Karpas-422 (cell line): ENCODE data around the gene GALNT13. TPM values are rescaled to one million over a fixed set of nuclear protein-coding genes. Genes with fewer than 3 reads are reported as not detected.

Source experiments
- DNase-seq: peaks from one replicate; pipeline ENCODE4 v3.0.0-alpha.2; 2015
- H2AFZ ChIP-seq: fragments of 200-600 bp; sonication (generic); 2 replicates; pipeline ENCODE4 v1.6.1; 2014; ENCODE audit warnings: antibody characterized with exemption, low read length, mixed read lengths
- H3K27ac ChIP-seq: fragments of 200-600 bp; sonication (generic); 2 replicates; pipeline ENCODE4 v1.5.1; 2014; ENCODE audit warnings: mild to moderate bottlenecking, low read length, moderate library complexity
- H3K27me3 ChIP-seq: fragments of 200-600 bp; sonication (generic); 2 replicates; pipeline ENCODE4 v1.6.1; 2014; ENCODE audit warnings: low read length, mixed read lengths
- H3K36me3 ChIP-seq: fragments of 200-600 bp; sonication (generic); 2 replicates; pipeline ENCODE4 v1.6.1; 2014; ENCODE audit warnings: low read length, mixed read lengths; ENCODE audit not compliant: insufficient read depth
- H3K4me1 ChIP-seq: fragments of 200-600 bp; sonication (generic); 2 replicates; pipeline ENCODE4 v1.6.1; 2014; ENCODE audit warnings: mild to moderate bottlenecking, low read length, mixed read lengths
- H3K4me2 ChIP-seq: fragments of 200-600 bp; sonication (generic); 2 replicates; pipeline ENCODE4 v1.6.1; 2014; ENCODE audit warnings: low read length, low read depth, mild to moderate bottlenecking; ENCODE audit not compliant: poor library complexity, severe bottlenecking
- H3K4me3 ChIP-seq: fragments of 200-600 bp; sonication (generic); 2 replicates; pipeline ENCODE4 v1.5.1; 2014; ENCODE audit warnings: mild to moderate bottlenecking, antibody characterized with exemption, low read length, mixed read lengths
- H3K79me2 ChIP-seq: fragments of 200-600 bp; sonication (generic); 2 replicates; pipeline ENCODE4 v1.6.1; 2014; ENCODE audit warnings: mild to moderate bottlenecking, low read length, mixed read lengths
- H3K9ac ChIP-seq: fragments of 200-600 bp; sonication (generic); 2 replicates; pipeline ENCODE4 v1.6.0; 2014; ENCODE audit warnings: low read length
- H3K9me2 ChIP-seq: fragments of 200-600 bp; sonication (generic), shearing (Covaris generic); replicated peaks from 2 replicates; pipeline ENCODE4 v1.6.0; 2014; ENCODE audit warnings: mild to moderate bottlenecking, low read length, moderate library complexity; ENCODE audit not compliant: insufficient read depth
- H3K9me3 ChIP-seq: fragments of 300-700, 200-600 bp; sonication (generic); 2 replicates; pipeline ENCODE4 v1.6.1; 2014; ENCODE audit warnings: low read length, mixed read lengths
- H4K20me1 ChIP-seq: fragments of 200-600 bp; sonication (generic); 2 replicates; pipeline ENCODE4 v1.6.1; 2014; ENCODE audit warnings: mild to moderate bottlenecking, antibody characterized with exemption, low read length, low read depth; ENCODE audit not compliant: insufficient read depth
- total RNA-seq: library from RNA; depleted of rRNA; stranded (reverse); fragments of >200 nt; shearing (Covaris generic); gene quantifications from 2 replicates; pipeline ENCODE4 v1.2.3, GENCODE V29; 2014; ENCODE audit warnings: low replicate concordance

GALNT13 gene
- total RNA-seq, 1 experiment from 2014 or later: not detected

DNA sequence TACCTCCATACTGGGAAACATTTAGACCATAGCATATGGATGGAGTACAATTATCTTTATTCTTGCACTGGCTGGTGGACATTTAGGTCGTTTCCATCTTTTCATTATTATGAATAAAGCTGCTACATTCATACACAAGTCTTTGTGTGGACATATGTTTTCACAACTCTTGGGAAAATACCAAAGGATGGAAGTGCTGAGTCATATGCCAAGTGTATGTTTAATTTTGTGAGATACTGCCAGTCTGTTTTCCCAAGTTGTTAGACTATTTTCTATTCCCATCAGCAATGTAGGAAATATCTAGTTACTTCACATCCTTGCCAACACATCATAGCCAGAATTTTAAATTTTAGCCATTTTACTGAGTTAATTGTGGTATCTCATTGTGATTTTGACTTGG, 91.5 kb downstream of the GALNT13 start:
- Histone ChIP-seq H3K4me1 (no peaks in the 10 kb centered on the region), H2AFZ (no peak overlapping the region), H3K9me3 (peaks cover 4% of the 10 kb centered on the region), H3K27ac (no peak overlapping the region), H3K9ac (no peak overlapping the region), H3K9me2 (0 out of 2 replicates have a peak, but pooled peaks cover 4% of the 10 kb centered on the region), H4K20me1 (no peaks in the 10 kb centered on the region), H3K36me3 (no peaks in the 10 kb centered on the region), H3K27me3 (no peaks in the 10 kb centered on the region), H3K4me3 (no peak overlapping the region), H3K4me2 (no peak overlapping the region), H3K79me2 (no peaks in the 10 kb centered on the region)
- DNase-seq: no peak

DNA sequence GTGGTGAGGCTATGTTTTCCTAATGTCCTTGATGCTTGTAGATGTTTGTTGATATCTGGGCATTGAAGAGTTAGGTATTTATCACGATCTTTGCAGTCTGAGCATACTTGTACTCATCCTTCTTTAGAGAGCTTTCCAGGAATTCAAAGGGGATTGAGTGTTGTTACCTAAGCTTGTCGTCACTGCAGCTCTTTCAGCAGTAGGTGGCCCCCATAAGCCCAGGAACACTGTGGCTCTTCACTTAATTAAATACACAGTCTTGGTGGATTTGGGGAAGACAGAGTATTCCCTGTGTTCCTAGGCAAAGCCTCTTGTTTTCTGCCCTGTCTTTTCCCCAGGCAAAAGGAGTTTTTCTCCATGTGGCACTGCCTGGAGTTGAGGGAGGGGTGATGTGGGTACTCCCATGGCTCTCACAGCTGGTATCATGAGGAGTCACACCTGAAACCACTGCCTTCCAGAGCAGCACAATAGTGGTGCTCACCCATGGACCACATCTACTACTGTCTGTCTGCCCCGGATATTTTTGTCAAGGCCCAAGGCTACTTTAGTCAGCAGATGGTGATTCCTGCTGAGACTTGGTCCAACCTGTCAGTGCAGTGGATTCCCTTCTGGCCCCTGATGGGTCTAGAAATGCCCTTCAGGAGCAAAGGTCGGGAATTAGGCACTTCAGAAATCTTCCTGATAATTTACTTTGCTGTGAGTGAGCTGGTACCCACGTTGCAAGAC, 95.7 kb downstream of the GALNT13 start:
- no peak for DNase-seq
- no peaks in the 10 kb centered on the region for H3K79me2 ChIP-seq
- no peak overlapping the region for H3K4me3 ChIP-seq
- H3K9me2 ChIP-seq: 0 out of 2 replicates have a peak, but pooled peaks cover 4% of the 10 kb centered on the region
- H3K9ac ChIP-seq: no peak overlapping the region
- H3K36me3 ChIP-seq: no peaks in the 10 kb centered on the region
- no peaks in the 10 kb centered on the region for H4K20me1 ChIP-seq
- no peaks in the 10 kb centered on the region for H3K4me1 ChIP-seq
- H3K4me2 ChIP-seq: no peak overlapping the region
- H3K9me3 ChIP-seq: no peaks in the 10 kb centered on the region; the same call in 1 of the 2 replicates
- no peaks in the 10 kb centered on the region for H3K27me3 ChIP-seq
- H3K27ac ChIP-seq: no peak overlapping the region
- H2AFZ ChIP-seq: no peak overlapping the region

DNA sequence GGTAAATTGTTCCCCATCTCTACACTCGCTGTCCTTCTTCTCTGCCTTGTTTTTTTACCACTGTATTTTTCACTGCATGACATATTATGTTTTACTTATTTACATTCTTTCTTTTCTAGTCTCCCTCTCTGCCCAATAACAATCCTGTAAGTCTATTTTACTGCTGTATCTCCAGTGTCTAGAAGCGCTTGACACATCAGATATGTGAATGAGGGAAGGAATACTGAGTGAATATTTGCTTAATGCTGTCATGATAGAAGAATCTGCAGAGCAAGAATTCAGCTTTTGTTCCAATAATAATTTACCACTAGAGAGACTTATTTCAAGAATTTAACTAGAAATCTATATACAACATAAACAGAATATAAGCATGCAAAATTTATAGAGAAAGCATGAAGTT, 99.5 kb downstream of the GALNT13 start:
- Histone ChIP-seq H3K79me2 (no peaks in the 10 kb centered on the region), H3K36me3 (no peaks in the 10 kb centered on the region), H3K4me3 (no peak overlapping the region), H3K4me1 (no peaks in the 10 kb centered on the region), H4K20me1 (no peaks in the 10 kb centered on the region), H2AFZ (no peak overlapping the region), H3K4me2 (no peak overlapping the region), H3K9me3 (peaks cover 4% of the 10 kb centered on the region), H3K9ac (no peak overlapping the region), H3K27ac (no peak overlapping the region), H3K27me3 (no peaks in the 10 kb centered on the region), H3K9me2 (no peaks in the 10 kb centered on the region)
- no peak for DNase-seq

GRCh38 chr2:153971855-153972254, 100.1 kb downstream of the GALNT13 start:
- no peak overlapping the region for H3K27ac ChIP-seq
- H3K4me3 ChIP-seq: no peak overlapping the region
- no peaks in the 10 kb centered on the region for H4K20me1 ChIP-seq
- no peak overlapping the region for H3K9ac ChIP-seq
- no peaks in the 10 kb centered on the region for H3K36me3 ChIP-seq
- no peaks in the 10 kb centered on the region for H3K79me2 ChIP-seq
- H3K9me2 ChIP-seq: no peaks in the 10 kb centered on the region
- peaks cover 4% of the 10 kb centered on the region for H3K9me3 ChIP-seq
- DNase-seq: no peak
- H3K27me3 ChIP-seq: no peaks in the 10 kb centered on the region
- H3K4me2 ChIP-seq: no peak overlapping the region
- no peak overlapping the region for H2AFZ ChIP-seq
- no peaks in the 10 kb centered on the region for H3K4me1 ChIP-seq

GRCh38 chr2:153972412-153972811, 100.7 kb downstream of the GALNT13 start:
- H3K79me2 ChIP-seq: no peaks in the 10 kb centered on the region
- no peaks in the 10 kb centered on the region for H3K27me3 ChIP-seq
- no peaks in the 10 kb centered on the region for H3K4me1 ChIP-seq
- H3K9me3 ChIP-seq: peaks cover 4% of the 10 kb centered on the region
- H3K4me2 ChIP-seq: no peak overlapping the region
- no peak overlapping the region for H2AFZ ChIP-seq
- no peaks in the 10 kb centered on the region for H3K9me2 ChIP-seq
- H3K4me3 ChIP-seq: no peak overlapping the region
- DNase-seq: no peak
- H3K27ac ChIP-seq: no peak overlapping the region
- H3K9ac ChIP-seq: no peak overlapping the region
- H4K20me1 ChIP-seq: no peaks in the 10 kb centered on the region
- no peaks in the 10 kb centered on the region for H3K36me3 ChIP-seq

DNA sequence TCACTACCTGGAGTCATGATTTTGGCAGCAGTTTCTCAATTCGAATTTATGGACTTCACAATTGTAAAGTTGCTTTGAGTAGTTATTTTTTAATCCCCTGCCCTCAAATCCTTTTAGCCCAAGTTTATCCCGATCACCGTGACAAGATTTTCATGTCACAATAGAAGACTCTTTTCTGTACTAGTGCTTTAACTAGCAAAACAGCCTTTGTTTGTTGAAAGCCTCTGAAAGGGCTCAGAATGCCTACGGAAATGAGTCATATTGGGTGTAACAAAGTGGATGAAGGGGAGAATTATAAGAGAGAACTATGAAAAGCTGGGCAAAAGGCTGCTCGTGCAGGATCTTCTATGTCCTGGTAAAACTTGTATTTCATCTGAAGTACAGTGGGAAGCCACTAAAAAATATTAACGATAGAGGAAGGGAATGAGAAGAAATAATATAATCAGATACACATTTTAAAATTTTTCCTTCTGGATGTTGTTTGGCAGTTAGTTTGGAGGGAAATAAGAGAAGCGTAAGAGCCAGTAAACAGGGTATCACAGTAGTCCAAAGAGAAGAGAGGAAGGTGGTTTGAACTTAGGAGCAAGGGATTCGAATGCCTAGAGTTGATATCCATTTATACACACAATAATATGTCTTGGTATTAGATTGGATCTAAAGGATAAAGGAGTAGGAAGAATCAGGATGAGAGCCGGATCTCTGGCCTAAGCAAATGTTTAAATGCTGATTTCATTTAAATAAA, 114.9 kb downstream of the GALNT13 start:
- Histone ChIP-seq H3K27ac (no peak overlapping the region), H3K4me2 (no peak overlapping the region), H3K9me3 (peaks cover 5% of the 10 kb centered on the region; the same call in 1 of the 2 replicates), H4K20me1 (no peaks in the 10 kb centered on the region), H3K27me3 (no peaks in the 10 kb centered on the region), H3K9me2 (no peaks in the 10 kb centered on the region), H3K4me3 (no peak overlapping the region), H3K9ac (no peak overlapping the region), H3K36me3 (no peaks in the 10 kb centered on the region), H3K79me2 (no peaks in the 10 kb centered on the region), H3K4me1 (no peaks in the 10 kb centered on the region), H2AFZ (no peak overlapping the region)
- no peak for DNase-seq

GRCh38 chr2:153990771-153991170, 119.0 kb downstream of the GALNT13 start:
- H3K9me2 ChIP-seq: no peaks in the 10 kb centered on the region
- H3K27me3 ChIP-seq: no peaks in the 10 kb centered on the region
- DNase-seq: no peak
- no peak overlapping the region for H3K9ac ChIP-seq
- no peak overlapping the region for H3K4me2 ChIP-seq
- peaks cover 3% of the 10 kb centered on the region for H3K9me3 ChIP-seq
- H3K4me3 ChIP-seq: no peak overlapping the region
- no peaks in the 10 kb centered on the region for H4K20me1 ChIP-seq
- no peaks in the 10 kb centered on the region for H3K4me1 ChIP-seq
- no peak overlapping the region for H2AFZ ChIP-seq
- no peaks in the 10 kb centered on the region for H3K36me3 ChIP-seq
- H3K27ac ChIP-seq: no peak overlapping the region
- H3K79me2 ChIP-seq: no peaks in the 10 kb centered on the region

GRCh38 chr2:154013514-154013913, 141.8 kb downstream of the GALNT13 start:
- H3K27me3 ChIP-seq: no peaks in the 10 kb centered on the region
- no peaks in the 10 kb centered on the region; the same call in 1 of the 2 replicates for H3K9me2 ChIP-seq
- H2AFZ ChIP-seq: no peak overlapping the region
- H4K20me1 ChIP-seq: no peaks in the 10 kb centered on the region
- no peaks in the 10 kb centered on the region for H3K79me2 ChIP-seq
- no peak overlapping the region for H3K9ac ChIP-seq
- no peak for DNase-seq
- H3K36me3 ChIP-seq: no peaks in the 10 kb centered on the region
- no peak overlapping the region for H3K27ac ChIP-seq
- no peak overlapping the region for H3K4me3 ChIP-seq
- no peaks in the 10 kb centered on the region for H3K4me1 ChIP-seq
- no peak overlapping the region for H3K4me2 ChIP-seq
- H3K9me3 ChIP-seq: peaks cover 13% of the 10 kb centered on the region
